ENCODE measurements around the gene FABP1.

FABP1 gene

GRCh38 chr2:88137833-88138232 is 10.0 kb upstream of the FABP1 start:
- no peak overlapping the region for H3K27ac ChIP-seq (ENCODE audit: low read depth, low read length, severe bottlenecking)
- H3K4me3 ChIP-seq (ENCODE audit: extremely low read depth, insufficient read depth, low read length, poor library complexity, severe bottlenecking): no peak overlapping the region
- H3K36me3 ChIP-seq (ENCODE audit: control insufficient read depth, insufficient read depth, low read length): no peaks in the 10 kb centered on the region
- 75 to 94% methylated on average over 2 to 3 of the region's 4 CpGs for WGBS, 2 experiments (ENCODE audit: insufficient coverage in 2 of 2)
- H3K9me3 ChIP-seq (ENCODE audit: control insufficient read depth, low read length): no peaks in the 10 kb centered on the region
- H3K4me1 ChIP-seq (ENCODE audit: control insufficient read depth, insufficient read depth, low read length, poor library complexity, severe bottlenecking): no peaks in the 10 kb centered on the region

- WGBS, 2 experiments (ENCODE audit: insufficient coverage in 2 of 2): 79% methylated on average over 3 of the region's 4 CpGs; no CpG with 5 or more reads in 1 of the 2 experiments
- no peak overlapping the region for H3K4me3 ChIP-seq (ENCODE audit: extremely low read depth, insufficient read depth, low read length, poor library complexity, severe bottlenecking)
Measured at GRCh38 chr2:88136817-88137216, 9.0 kb upstream of the FABP1 start.

GRCh38 chr2:88133875-88134274 is 6.0 kb upstream of the FABP1 start:
- no peaks in the 10 kb centered on the region for H3K9me3 ChIP-seq (ENCODE audit: control insufficient read depth, low read length)
- no peaks in the 10 kb centered on the region for H3K4me1 ChIP-seq (ENCODE audit: control insufficient read depth, insufficient read depth, low read length, poor library complexity, severe bottlenecking)
- H3K4me3 ChIP-seq (ENCODE audit: extremely low read depth, insufficient read depth, low read length, poor library complexity, severe bottlenecking): no peak overlapping the region
- H3K36me3 ChIP-seq (ENCODE audit: control insufficient read depth, insufficient read depth, low read length): no peaks in the 10 kb centered on the region
- no peak overlapping the region for H3K27ac ChIP-seq (ENCODE audit: low read depth, low read length, severe bottlenecking)
- WGBS, 2 experiments (ENCODE audit: insufficient coverage in 2 of 2): 80 to 94% methylated on average over 1 to 3 of the region's 3 CpGs

More at GRCh38 chr2:88136817-88137216, 9.0 kb upstream of the FABP1 start:
- Histone ChIP-seq H3K27ac (ENCODE audit: low read depth, low read length, severe bottlenecking) (no peak overlapping the region), H3K4me1 (ENCODE audit: control insufficient read depth, insufficient read depth, low read length, poor library complexity, severe bottlenecking) (no peaks in the 10 kb centered on the region), H3K36me3 (ENCODE audit: control insufficient read depth, insufficient read depth, low read length) (no peaks in the 10 kb centered on the region), H3K9me3 (ENCODE audit: control insufficient read depth, low read length) (no peaks in the 10 kb centered on the region)

DNA sequence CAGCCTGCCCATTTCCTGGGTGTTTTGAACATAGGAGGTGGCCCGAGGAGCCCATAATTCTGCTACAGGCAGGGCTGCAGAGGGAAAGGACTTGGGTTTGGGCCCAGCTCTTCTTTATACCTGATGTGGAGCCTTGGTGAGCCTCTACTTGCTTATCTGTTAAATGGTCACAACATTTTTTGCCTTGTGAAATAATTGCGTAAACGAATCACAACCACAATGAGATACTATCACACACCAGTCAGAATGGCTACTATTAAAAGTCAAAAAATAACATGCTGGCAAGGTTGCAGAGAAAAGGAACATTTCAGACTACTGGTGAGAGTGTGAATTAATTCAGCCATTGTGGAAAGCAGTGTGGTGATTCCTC is 4.1 kb upstream of the FABP1 start:
- Histone ChIP-seq H3K4me3 (ENCODE audit: extremely low read depth, insufficient read depth, low read length, poor library complexity, severe bottlenecking) (no peak overlapping the region), H3K27ac (ENCODE audit: low read depth, low read length, severe bottlenecking) (no peak overlapping the region), H3K4me1 (ENCODE audit: control insufficient read depth, insufficient read depth, low read length, poor library complexity, severe bottlenecking) (no peaks in the 10 kb centered on the region), H3K9me3 (ENCODE audit: control insufficient read depth, low read length) (no peaks in the 10 kb centered on the region), H3K36me3 (ENCODE audit: control insufficient read depth, insufficient read depth, low read length) (no peaks in the 10 kb centered on the region)
- 63 to 90% methylated on average over 1 of the region's 3 CpGs for WGBS, 2 experiments (ENCODE audit: insufficient coverage in 2 of 2)

GRCh38 chr2:88131201-88131998 is 3.5 kb upstream of the FABP1 start:
- no peaks in the 10 kb centered on the region for H3K9me3 ChIP-seq (ENCODE audit: control insufficient read depth, low read length)
- no peaks in the 10 kb centered on the region for H3K4me1 ChIP-seq (ENCODE audit: control insufficient read depth, insufficient read depth, low read length, poor library complexity, severe bottlenecking)
- no peaks in the 10 kb centered on the region for H3K36me3 ChIP-seq (ENCODE audit: control insufficient read depth, insufficient read depth, low read length)
- 92 to 94% methylated on average over 4 to 6 of the region's 9 CpGs for WGBS, 2 experiments (ENCODE audit: insufficient coverage in 2 of 2)
- no peak overlapping the region for H3K4me3 ChIP-seq (ENCODE audit: extremely low read depth, insufficient read depth, low read length, poor library complexity, severe bottlenecking)
- H3K27ac ChIP-seq (ENCODE audit: low read depth, low read length, severe bottlenecking): no peak overlapping the region

- no peak overlapping the region for H3K4me3 ChIP-seq (ENCODE audit: extremely low read depth, insufficient read depth, low read length, poor library complexity, severe bottlenecking)
- H3K9me3 ChIP-seq (ENCODE audit: control insufficient read depth, low read length): no peaks in the 10 kb centered on the region
- H3K27ac ChIP-seq (ENCODE audit: low read depth, low read length, severe bottlenecking): no peak overlapping the region
- H3K4me1 ChIP-seq (ENCODE audit: control insufficient read depth, insufficient read depth, low read length, poor library complexity, severe bottlenecking): no peaks in the 10 kb centered on the region
- no peaks in the 10 kb centered on the region for H3K36me3 ChIP-seq (ENCODE audit: control insufficient read depth, insufficient read depth, low read length)
- WGBS, 2 experiments (ENCODE audit: insufficient coverage in 2 of 2): 93% methylated on average over 5 of the region's 7 CpGs; no CpG with 5 or more reads in 1 of the 2 experiments
Measured at GRCh38 chr2:88129313-88129959, 1.6 kb upstream of the FABP1 start.

DNA sequence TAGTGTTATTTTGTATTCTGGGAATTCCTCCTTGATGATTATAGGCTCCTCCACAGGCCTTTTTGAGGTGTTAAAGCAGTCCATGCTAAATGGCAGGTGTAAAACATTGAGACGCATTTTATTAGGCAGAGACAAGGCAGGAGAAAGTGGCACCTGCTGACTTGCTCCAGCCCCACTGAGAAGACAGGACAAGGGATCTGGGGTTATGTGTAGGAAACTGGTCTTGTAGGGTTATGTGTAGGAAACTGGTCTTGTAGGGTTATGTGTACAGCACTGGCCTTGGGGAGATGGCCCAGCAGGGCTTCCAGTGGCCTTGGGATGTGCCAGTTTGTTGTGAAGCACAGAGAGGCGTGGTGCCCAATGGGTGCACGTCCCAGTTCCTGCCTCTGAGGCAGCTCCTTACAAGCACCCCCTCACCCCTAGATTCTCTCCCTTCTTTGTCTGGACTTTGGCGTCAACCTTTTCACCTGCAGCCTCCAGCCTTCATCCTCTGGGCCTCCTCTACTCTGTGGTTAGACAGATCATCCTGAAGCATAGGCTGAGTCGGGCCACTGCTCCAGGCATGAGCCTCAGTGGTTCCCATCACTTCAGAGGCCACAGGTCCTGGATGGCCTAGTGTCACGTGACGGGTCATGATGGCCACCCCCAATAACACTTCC is 921 bp upstream of the FABP1 start:
- no peaks in the 10 kb centered on the region for H3K9me3 ChIP-seq (ENCODE audit: control insufficient read depth, low read length)
- H3K27ac ChIP-seq (ENCODE audit: low read depth, low read length, severe bottlenecking): no peak overlapping the region
- no peaks in the 10 kb centered on the region for H3K4me1 ChIP-seq (ENCODE audit: control insufficient read depth, insufficient read depth, low read length, poor library complexity, severe bottlenecking)
- no peak overlapping the region for H3K4me3 ChIP-seq (ENCODE audit: extremely low read depth, insufficient read depth, low read length, poor library complexity, severe bottlenecking)
- WGBS, 2 experiments (ENCODE audit: insufficient coverage in 2 of 2): 85 to 88% methylated on average over 7 of the region's 7 CpGs
- H3K36me3 ChIP-seq (ENCODE audit: control insufficient read depth, insufficient read depth, low read length): no peaks in the 10 kb centered on the region

DNA sequence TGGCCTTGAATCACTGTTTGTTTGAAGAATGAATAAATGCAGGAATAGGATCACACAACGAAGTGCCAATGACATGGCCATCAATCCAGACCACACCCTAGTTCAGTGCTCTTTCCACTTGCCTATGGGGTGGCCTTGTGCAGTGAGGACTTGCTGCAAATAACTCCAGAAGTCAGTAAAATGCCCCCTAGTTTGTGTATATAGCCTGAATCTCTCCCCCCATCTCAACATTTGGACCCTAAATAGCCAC is 299 bp downstream of the FABP1 start:
- Histone ChIP-seq H3K9me3 (ENCODE audit: control insufficient read depth, low read length) (no peaks in the 10 kb centered on the region), H3K36me3 (ENCODE audit: control insufficient read depth, insufficient read depth, low read length) (no peaks in the 10 kb centered on the region), H3K27ac (ENCODE audit: low read depth, low read length, severe bottlenecking) (no peak overlapping the region), H3K4me1 (ENCODE audit: control insufficient read depth, insufficient read depth, low read length, poor library complexity, severe bottlenecking) (no peaks in the 10 kb centered on the region), H3K4me3 (ENCODE audit: extremely low read depth, insufficient read depth, low read length, poor library complexity, severe bottlenecking) (no peak overlapping the region)
- WGBS, 2 experiments (ENCODE audit: insufficient coverage in 2 of 2): 83% methylated on average over 1 of the region's 1 CpG

DNA sequence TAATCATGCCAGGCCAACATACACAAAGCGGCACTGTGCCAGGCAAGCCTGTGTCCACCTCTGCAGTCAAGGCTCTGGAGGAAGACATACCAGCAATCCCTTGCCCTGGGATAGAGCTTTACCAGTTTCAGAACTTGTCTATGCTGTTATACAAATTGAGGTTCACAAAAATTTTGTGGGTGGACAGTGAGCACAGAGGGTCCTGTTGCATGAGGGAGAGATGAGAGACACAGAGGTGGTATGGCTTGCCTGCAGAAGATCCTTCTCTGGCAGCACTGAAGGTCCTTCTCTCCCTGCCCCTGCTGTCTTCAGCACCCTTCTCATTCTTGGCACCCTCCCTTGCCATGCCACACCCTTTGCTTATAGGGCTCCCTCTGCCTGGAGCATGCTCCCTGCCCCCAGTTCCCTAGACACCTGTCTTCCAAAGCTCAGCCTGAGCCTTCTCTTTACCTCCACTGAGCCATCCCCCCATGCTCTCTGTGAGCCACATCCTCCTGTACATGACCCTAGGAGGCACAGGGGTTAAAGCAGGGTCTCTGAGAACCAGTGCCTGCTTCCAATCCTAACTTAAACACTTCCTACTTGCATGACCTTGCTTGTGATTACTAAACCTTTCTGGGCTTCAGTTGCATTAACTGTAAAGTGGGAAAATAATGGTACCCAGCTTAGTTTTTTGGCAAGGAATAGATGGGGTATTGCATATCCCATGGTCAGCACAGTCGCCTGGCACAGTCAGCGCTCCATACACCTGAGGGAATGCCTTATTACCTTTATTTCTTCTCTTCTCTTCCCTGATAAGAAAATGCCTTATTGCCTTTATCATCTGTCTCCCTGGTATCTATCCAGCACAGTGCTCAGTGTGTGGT is 857 bp downstream of the FABP1 start:
- 82 to 88% methylated on average over 1 to 3 of the region's 3 CpGs for WGBS, 2 experiments (ENCODE audit: insufficient coverage in 2 of 2)
- Histone ChIP-seq H3K36me3 (ENCODE audit: control insufficient read depth, insufficient read depth, low read length) (no peaks in the 10 kb centered on the region), H3K4me3 (ENCODE audit: extremely low read depth, insufficient read depth, low read length, poor library complexity, severe bottlenecking) (no peak overlapping the region), H3K27ac (ENCODE audit: low read depth, low read length, severe bottlenecking) (no peak overlapping the region), H3K4me1 (ENCODE audit: control insufficient read depth, insufficient read depth, low read length, poor library complexity, severe bottlenecking) (no peaks in the 10 kb centered on the region), H3K9me3 (ENCODE audit: control insufficient read depth, low read length) (no peaks in the 10 kb centered on the region)

GRCh38 chr2:88125924-88126771 is 1.7 kb downstream of the FABP1 start:
- Histone ChIP-seq H3K9me3 (ENCODE audit: control insufficient read depth, low read length) (no peaks in the 10 kb centered on the region), H3K4me3 (ENCODE audit: extremely low read depth, insufficient read depth, low read length, poor library complexity, severe bottlenecking) (no peak overlapping the region), H3K27ac (ENCODE audit: low read depth, low read length, severe bottlenecking) (no peak overlapping the region), H3K4me1 (ENCODE audit: control insufficient read depth, insufficient read depth, low read length, poor library complexity, severe bottlenecking) (no peaks in the 10 kb centered on the region), H3K36me3 (ENCODE audit: control insufficient read depth, insufficient read depth, low read length) (no peaks in the 10 kb centered on the region)
- WGBS, 2 experiments (ENCODE audit: insufficient coverage in 2 of 2): 89 to 93% methylated on average over 8 of the region's 11 CpGs

Data from mesodermal cell (in vitro differentiated cells).